Stomach smooth muscle (tissue), 2 donors: ENCODE measurements around the gene FAR2.

Experiments
- H3K27ac ChIP-seq: one replicate; pipeline ENCODE4 v1.7.0; 2013; ENCODE audit warnings: mild to moderate bottlenecking, low read length, inconsistent platforms
- H3K27me3 ChIP-seq, 2 donors: one replicate each; pipeline ENCODE4 v1.7.0; 2013; ENCODE audit warnings: low read length in 2 of 2; ENCODE audit not compliant: insufficient read depth in 2 of 2, control insufficient read depth in 1 of 2
- H3K36me3 ChIP-seq, 2 donors: one replicate each; pipeline ENCODE4 v1.7.0; 2013; ENCODE audit warnings: low read length in 2 of 2; ENCODE audit not compliant: control insufficient read depth in 2 of 2, insufficient read depth in 2 of 2
- H3K4me1 ChIP-seq: one replicate; pipeline ENCODE4 v1.7.0; 2013; ENCODE audit warnings: low read length; ENCODE audit not compliant: control insufficient read depth, insufficient read depth
- H3K4me3 ChIP-seq, 2 donors: one replicate each; pipeline ENCODE4 v1.7.0; 2013; ENCODE audit warnings: low read length in 2 of 2
- H3K9ac ChIP-seq, 2 donors: one replicate each; pipeline ENCODE4 v1.7.0; 2013; ENCODE audit warnings: low read length in 2 of 2, mild to moderate bottlenecking in 1 of 2
- H3K9me3 ChIP-seq, 2 donors: one replicate each; pipeline ENCODE4 v1.7.0; 2013; ENCODE audit warnings: low read length in 2 of 2; ENCODE audit not compliant: control insufficient read depth in 2 of 2
- donor health status: healthy.
- donor health status: Pancreatic carcinoma.

Gene FAR2

DNA sequence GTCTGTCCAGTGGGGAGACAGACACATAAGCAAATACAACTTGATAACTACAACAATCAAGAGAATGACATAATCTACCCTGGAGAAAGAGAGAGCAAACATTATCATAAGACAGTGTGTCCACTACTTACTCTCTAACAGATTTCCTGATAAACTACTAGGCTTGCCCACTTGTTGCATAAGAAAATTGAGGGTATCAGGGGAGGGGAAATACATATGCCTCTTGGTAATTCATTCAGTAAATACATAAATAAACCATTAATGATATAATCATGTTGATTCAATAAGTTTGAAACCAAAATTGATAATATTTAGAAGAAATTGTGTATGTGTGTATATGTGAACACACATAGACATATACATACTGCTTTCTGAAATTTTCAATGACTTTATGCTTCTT, 155.3 kb downstream of the FAR2 start:
- H3K9me3 ChIP-seq = no peaks in the 10 kb centered on the region
- no peaks in the 10 kb centered on the region for H3K4me1 ChIP-seq
- H3K27me3 ChIP-seq = no peaks in the 10 kb centered on the region
- no peak overlapping the region for H3K9ac ChIP-seq
- H3K27ac ChIP-seq = no peak overlapping the region
- H3K4me3 ChIP-seq = no peak overlapping the region
- H3K36me3 ChIP-seq = peaks cover 0 to 4% of the 10 kb centered on the region in 2 donors

DNA sequence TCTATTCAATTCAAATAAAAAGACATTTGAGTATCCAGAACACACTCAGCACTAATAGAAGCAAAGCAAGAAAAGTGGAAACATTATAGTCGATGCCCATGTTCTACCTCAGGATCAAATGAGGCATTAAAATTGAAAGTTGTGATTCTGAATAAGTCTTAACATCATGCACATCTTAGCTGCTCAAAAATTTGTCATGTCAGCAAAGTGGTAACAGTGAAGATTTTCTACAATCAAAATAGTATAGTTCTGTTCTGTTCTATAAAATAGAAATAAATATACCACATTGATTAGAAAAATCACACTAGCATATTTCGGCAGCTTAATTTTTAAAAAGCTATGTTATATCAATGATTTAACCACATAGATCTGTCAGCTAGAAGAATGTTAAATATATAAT, 157.2 kb downstream of the FAR2 start:
- Histone ChIP-seq H3K4me1 (no peaks in the 10 kb centered on the region), H3K9ac (no peak overlapping the region), H3K4me3 (no peak overlapping the region), H3K9me3 (no peaks in the 10 kb centered on the region), H3K27me3 (no peaks in the 10 kb centered on the region), H3K36me3 (peaks cover 0 to 4% of the 10 kb centered on the region in 2 donors), H3K27ac (no peak overlapping the region)

DNA sequence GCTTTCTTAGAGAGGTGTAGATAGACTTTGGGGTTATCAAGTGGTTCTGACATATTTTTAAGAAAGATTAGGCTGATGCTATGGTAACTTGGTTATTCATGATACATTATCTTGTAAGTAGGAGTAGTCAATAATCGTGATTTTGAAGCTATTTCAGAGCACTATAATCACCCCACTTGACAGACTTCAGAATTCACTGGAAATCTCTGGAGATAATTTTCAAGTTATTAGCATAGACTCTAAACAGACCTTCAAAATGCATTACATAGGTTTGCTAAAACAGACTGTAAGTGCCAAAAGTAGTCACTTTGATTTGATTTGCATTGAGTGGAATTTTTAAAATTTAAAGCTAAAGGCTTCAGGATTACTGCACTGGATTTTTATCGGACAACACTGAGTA, 157.6 kb downstream of the FAR2 start:
- no peak overlapping the region for H3K9ac ChIP-seq
- H3K9me3 ChIP-seq = no peaks in the 10 kb centered on the region
- no peaks in the 10 kb centered on the region for H3K4me1 ChIP-seq
- H3K36me3 ChIP-seq = peaks cover 0 to 4% of the 10 kb centered on the region in 2 donors
- no peaks in the 10 kb centered on the region for H3K27me3 ChIP-seq
- no peak overlapping the region for H3K4me3 ChIP-seq
- no peak overlapping the region for H3K27ac ChIP-seq

DNA sequence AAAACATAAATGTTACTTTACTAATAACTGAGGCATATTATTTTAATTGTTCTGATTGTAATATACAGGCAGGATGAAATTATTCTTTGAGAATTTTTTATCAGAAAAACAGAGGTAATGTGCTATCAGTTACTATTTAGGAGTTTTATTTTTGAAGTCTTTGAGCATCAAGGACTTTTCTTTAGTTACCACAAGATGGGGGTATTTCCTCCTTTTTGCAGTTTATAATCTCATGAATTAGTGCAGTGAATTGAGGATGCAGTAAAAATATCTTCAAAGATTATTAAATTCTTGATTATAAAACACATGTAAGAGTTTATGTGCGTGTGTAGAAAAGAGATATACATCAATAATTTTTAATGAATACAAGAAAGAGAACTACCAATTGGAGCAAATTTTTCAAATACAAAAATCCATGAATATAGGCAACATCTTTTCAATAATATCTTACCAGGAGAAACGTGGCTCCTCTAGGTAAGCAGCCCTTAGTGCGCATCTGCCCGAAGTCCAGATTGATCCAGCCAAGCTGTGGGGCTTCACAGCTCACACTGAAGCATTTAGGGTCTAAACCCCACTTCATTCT, 160.3 kb downstream of the FAR2 start:
- no peaks in the 10 kb centered on the region for H3K9me3 ChIP-seq
- no peak overlapping the region for H3K27ac ChIP-seq
- H3K36me3 ChIP-seq = peaks cover 0 to 4% of the 10 kb centered on the region in 2 donors
- no peaks in the 10 kb centered on the region for H3K27me3 ChIP-seq
- H3K4me1 ChIP-seq = no peaks in the 10 kb centered on the region
- no peak overlapping the region for H3K9ac ChIP-seq
- H3K4me3 ChIP-seq = no peak overlapping the region

DNA sequence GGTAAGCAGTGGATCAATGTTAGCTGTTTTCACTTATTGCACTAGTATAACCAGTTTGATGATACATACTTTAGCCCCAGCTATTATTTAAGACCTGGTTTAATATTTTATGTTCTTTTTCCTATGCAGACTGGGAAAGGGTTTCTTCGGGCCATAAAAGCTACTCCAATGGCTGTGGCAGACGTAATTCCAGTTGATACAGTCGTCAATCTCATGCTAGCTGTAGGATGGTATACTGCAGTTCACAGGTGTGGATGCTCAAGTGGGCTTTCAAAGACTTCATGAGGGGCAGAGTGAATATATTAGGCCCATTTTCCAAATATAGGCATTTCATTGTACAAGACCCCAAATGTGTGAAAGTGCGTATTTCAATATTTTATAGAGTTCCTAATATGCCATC, 161.8 kb downstream of the FAR2 start:
- H3K36me3 ChIP-seq = peaks cover 0 to 4% of the 10 kb centered on the region in 2 donors

DNA sequence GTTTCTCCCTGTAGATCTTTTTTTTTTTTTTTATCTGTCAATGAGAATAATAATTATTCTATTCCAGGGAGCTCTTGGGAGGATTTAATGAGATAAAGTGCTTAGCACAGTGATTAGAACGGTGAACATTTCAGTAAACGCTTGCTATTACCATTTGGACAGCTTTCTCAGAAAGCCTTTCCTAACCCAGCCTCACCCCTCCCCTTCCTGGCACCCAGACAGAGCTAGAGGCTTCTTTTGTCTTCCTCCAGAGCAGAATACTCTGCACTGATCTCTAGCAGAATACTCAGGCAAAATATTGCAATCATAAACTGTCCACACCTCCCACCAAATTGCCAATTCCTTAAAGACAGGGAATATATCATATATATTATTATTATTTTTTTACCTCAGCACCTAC, 165.3 kb downstream of the FAR2 start:
- Histone ChIP-seq H3K4me3 (no peak overlapping the region), H3K36me3 (no peaks in the 10 kb centered on the region), H3K9me3 (no peaks in the 10 kb centered on the region), H3K27ac (no peak overlapping the region), H3K4me1 (no peaks in the 10 kb centered on the region), H3K27me3 (no peaks in the 10 kb centered on the region), H3K9ac (no peak overlapping the region)

More for the DNA sequence above, 161.8 kb downstream of the FAR2 start:
- H3K27ac ChIP-seq = no peak overlapping the region
- H3K27me3 ChIP-seq = no peaks in the 10 kb centered on the region
- no peak overlapping the region for H3K4me3 ChIP-seq
- H3K4me1 ChIP-seq = no peaks in the 10 kb centered on the region
- H3K9ac ChIP-seq = no peak overlapping the region
- H3K9me3 ChIP-seq = no peaks in the 10 kb centered on the region

DNA sequence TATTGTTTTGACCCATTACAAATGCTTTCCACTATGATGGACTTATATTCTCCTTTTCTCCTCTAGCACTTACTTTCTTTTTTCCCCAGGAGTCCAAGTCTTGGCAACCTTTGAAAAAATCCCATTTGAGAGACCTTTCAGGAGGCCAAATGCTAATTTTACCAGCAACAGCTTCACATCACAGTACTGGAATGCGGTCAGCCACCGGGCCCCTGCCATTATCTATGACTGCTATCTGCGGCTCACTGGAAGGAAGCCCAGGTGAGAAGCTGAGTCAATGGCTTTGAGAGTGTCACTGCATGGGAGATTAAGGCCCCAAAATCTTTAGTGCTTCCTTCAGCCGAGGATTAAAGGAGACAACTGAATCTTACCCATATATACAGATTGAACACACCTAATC, 167.7 kb downstream of the FAR2 start:
- Histone ChIP-seq H3K36me3 (no peaks in the 10 kb centered on the region), H3K4me1 (no peaks in the 10 kb centered on the region), H3K9ac (no peak overlapping the region), H3K27ac (no peak overlapping the region), H3K27me3 (no peaks in the 10 kb centered on the region), H3K4me3 (no peak overlapping the region), H3K9me3 (no peaks in the 10 kb centered on the region)

DNA sequence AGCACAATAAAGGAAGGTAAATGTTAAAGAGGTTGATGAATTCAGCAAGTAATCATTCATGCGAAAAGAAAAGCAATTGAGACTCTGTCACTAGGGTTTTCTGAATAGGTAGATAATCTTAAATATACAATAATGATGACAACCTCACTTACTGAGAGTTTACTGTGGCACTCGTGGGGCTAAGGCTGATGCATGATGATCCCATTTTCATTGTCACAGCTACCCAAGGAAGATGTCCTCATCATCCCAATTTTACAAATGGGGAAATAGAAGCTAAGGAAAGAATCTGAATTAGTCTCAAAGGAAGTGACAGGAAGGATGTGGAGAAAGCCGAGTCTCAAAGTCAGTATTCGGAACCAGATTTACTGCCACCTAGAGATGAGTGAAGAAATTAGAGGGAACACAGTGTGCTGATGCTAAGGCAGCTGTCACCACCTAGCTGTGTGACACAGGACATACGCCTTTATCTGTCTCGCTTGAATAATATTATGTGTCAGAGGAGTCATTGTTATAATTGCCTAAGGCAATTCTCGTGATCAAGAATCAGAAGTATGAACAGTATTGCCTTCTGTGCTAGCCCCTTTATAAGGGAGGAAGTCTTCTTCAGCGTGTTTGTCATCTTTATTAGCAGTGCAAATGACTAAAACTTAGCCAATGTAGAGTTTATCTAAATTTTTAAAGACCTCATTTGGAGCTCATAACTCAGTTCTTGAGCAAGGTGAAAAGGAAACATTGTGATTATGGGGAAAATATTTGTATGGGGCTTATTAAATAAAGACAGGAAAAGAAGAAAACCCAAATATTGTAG, 168.7 kb downstream of the FAR2 start:
- Histone ChIP-seq H3K9ac (no peak overlapping the region), H3K27me3 (no peaks in the 10 kb centered on the region), H3K36me3 (no peaks in the 10 kb centered on the region), H3K4me1 (no peaks in the 10 kb centered on the region), H3K9me3 (no peaks in the 10 kb centered on the region), H3K4me3 (no peak overlapping the region), H3K27ac (no peak overlapping the region)

DNA sequence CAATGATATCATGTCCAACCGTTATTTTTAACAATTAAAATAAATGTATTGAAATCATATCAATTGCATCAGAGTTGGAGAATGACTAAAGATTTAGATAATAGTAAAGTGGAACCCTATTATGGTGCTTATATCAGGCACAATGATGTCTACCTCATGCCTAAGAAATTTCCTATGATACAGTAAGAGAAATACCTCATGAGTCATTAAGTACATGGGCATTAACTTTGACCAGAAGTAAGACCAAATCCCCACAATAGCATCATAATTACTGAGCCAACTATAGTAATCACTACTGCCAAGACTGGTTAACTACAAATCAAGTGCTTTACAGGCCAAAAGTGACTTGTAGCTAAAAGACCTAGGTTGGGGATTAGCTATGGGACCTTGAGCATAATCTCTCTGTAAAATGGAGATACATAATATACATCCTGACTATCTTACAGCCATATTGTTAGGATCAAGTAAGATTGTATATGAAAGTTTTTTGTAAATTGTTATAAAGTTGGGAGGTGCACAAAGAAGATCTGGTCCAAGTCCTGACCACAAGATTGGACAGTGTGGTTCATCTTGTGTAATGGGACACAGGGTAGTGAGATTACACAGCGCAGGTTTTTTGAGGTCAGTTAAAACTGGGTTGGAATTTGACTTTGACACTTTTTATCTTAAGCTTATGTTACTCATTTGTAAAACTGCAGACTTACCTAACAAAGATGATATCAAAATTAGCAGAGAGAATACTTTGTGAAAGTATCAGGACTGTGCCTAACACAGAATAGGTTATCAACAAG, 171.4 kb downstream of the FAR2 start:
- Histone ChIP-seq H3K4me1 (no peaks in the 10 kb centered on the region), H3K27ac (no peak overlapping the region), H3K27me3 (no peaks in the 10 kb centered on the region), H3K9me3 (no peaks in the 10 kb centered on the region), H3K36me3 (no peaks in the 10 kb centered on the region), H3K4me3 (no peak overlapping the region), H3K9ac (no peak overlapping the region)

DNA sequence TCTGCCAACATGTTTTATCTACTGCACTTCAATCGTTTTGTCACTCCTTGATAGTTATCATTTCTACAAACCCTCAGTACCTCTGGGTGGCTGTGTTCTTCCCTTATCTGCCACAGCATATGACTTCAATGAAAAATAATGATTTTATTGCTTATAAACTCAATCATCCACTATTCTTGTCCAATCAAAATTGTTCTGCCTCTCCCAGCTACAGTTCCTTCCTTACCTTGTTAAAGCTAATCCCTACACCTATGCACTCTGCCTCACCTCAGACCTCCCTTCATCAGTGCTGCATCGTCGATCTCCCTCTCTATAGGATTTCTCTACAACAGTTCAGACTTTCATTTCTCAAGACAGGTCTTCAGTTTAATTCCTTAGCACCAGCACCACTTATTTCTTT, 173.1 kb downstream of the FAR2 start:
- Histone ChIP-seq H3K27me3 (no peaks in the 10 kb centered on the region), H3K4me1 (no peaks in the 10 kb centered on the region), H3K9me3 (no peaks in the 10 kb centered on the region), H3K9ac (no peak overlapping the region), H3K4me3 (no peak overlapping the region), H3K27ac (no peak overlapping the region), H3K36me3 (no peaks in the 10 kb centered on the region)
